Mucosa of descending colon (tissue), 3 donors: ENCODE results near the gene SLC6A5. TPM values are rescaled to one million over a fixed set of nuclear protein-coding genes. Genes with fewer than 3 reads are reported as not detected.

Experiments used
- ATAC-seq: fragments of 200-7000 bp; cut with Tn5 transposase; one replicate; pipeline ENCODE4 v1.9.1; 2020; ENCODE audit warnings: mild to moderate bottlenecking, moderate library complexity
- DNase-seq, 3 donors: peaks; one replicate each; pipeline ENCODE4 v3.0.0-alpha.2; 2020
- H3K36me3 ChIP-seq: fragments of 200-600 bp; one replicate; pipeline ENCODE4 v1.8.0; 2021; ENCODE audit warnings: low read depth, mild to moderate bottlenecking
- H3K4me1 ChIP-seq: fragments of 200-600 bp; one replicate; pipeline ENCODE4 v1.8.0; 2021; ENCODE audit warnings: low read depth, mild to moderate bottlenecking
- H3K4me3 ChIP-seq: fragments of 200-600 bp; one replicate; pipeline ENCODE4 v1.8.0; 2021; ENCODE audit warnings: mild to moderate bottlenecking
- H3K9me3 ChIP-seq: fragments of 200-600 bp; one replicate; pipeline ENCODE4 v1.8.0; 2021; ENCODE audit warnings: mild to moderate bottlenecking
- CTCF ChIP-seq: fragments of 200-600 bp; IDR thresholded peaks from one replicate; pipeline ENCODE4 v1.8.0; 2022; ENCODE audit warnings: antibody characterized with exemption, mild to moderate bottlenecking
- intact Hi-C, 2 donors: fragments of 100-400 bp; cut with DNase I in 1 of 2; cut with micrococcal nuclease in 1 of 2; formaldehyde crosslinking; loops; one replicate each; pipeline versions ENCODE4 v1.11.0 to v1.11.1; 2022; cut with DNase I, micrococcal nuclease
- total RNA-seq, 3 donors: library from RNA; stranded (reverse); fragmentation: NEBNext Ultra II Directional in 2 of 3; extraction: Animal tissue kit (Norgen Biotek cat#: 25700) in 2 of 3; gene quantifications; one replicate each; pipeline versions ENCODE4 v1.2.1 to v1.2.4, GENCODE V29; 2021 to 2023
- donor health status: DM: no; HTN: no; CAD: no; lungs with moderate emphysema.
- donor health status: DM: no; HTN: no; CAD: no.
- donor health status: DM: no; HTN: yes; CAD: no.

SLC6A5 gene
- total RNA-seq, 3 donors from 2014 or later: not detected

- ATAC-seq (no peak), DNase-seq (no peak)
- intact Hi-C loops: no loop called here
- Histone ChIP-seq H3K9me3 (no peaks in the 10 kb centered on the region), H3K4me1 (no peaks in the 10 kb centered on the region), H3K36me3 (no peaks in the 10 kb centered on the region), H3K4me3 (no peak overlapping the region)
- TF ChIP-seq CTCF: no peak
Measured at GRCh38 chr11:20627701-20628100, 28.3 kb downstream of the SLC6A5 start.

- no peak for ATAC-seq
- H3K4me1 ChIP-seq: no peaks in the 10 kb centered on the region
- intact Hi-C loops: no loop called here
Measured at GRCh38 chr11:20631519-20632168, 32.2 kb downstream of the SLC6A5 start.

GRCh38 chr11:20632169-20632532 is 32.7 kb downstream of the SLC6A5 start:
- no peak for TF ChIP-seq CTCF
- H3K4me1 ChIP-seq: no peaks in the 10 kb centered on the region
- H3K4me3 ChIP-seq: no peak overlapping the region
- H3K9me3 ChIP-seq: no peaks in the 10 kb centered on the region
- DNase-seq: no peak
- no peak for ATAC-seq
- intact Hi-C loops: no loop called here
- no peaks in the 10 kb centered on the region for H3K36me3 ChIP-seq

More at GRCh38 chr11:20631519-20632168, 32.2 kb downstream of the SLC6A5 start:
- Histone ChIP-seq H3K4me3 (no peak overlapping the region), H3K36me3 (no peaks in the 10 kb centered on the region), H3K9me3 (no peaks in the 10 kb centered on the region)
- no peak for TF ChIP-seq CTCF
- DNase-seq: no peak

- DNase-seq (no peak), ATAC-seq (no peak)
- Histone ChIP-seq H3K4me3 (no peak overlapping the region), H3K4me1 (no peaks in the 10 kb centered on the region), H3K36me3 (no peaks in the 10 kb centered on the region), H3K9me3 (no peaks in the 10 kb centered on the region)
- intact Hi-C loops: no loop called here
- no peak for TF ChIP-seq CTCF
Measured at GRCh38 chr11:20634044-20634443, 34.6 kb downstream of the SLC6A5 start.

- Histone ChIP-seq H3K4me1 (no peaks in the 10 kb centered on the region), H3K4me3 (no peak overlapping the region), H3K9me3 (no peaks in the 10 kb centered on the region), H3K36me3 (no peaks in the 10 kb centered on the region)
- no peak for DNase-seq
- no peak for TF ChIP-seq CTCF
- intact Hi-C loops: no loop called here
- ATAC-seq: no peak
Measured at GRCh38 chr11:20634781-20635180, 35.4 kb downstream of the SLC6A5 start.

GRCh38 chr11:20638074-20638473 is 38.7 kb downstream of the SLC6A5 start:
- DNase-seq (no peak), ATAC-seq (no peak)
- intact Hi-C loops: no loop called here
- Histone ChIP-seq H3K4me3 (no peak overlapping the region), H3K9me3 (no peaks in the 10 kb centered on the region), H3K36me3 (no peaks in the 10 kb centered on the region), H3K4me1 (no peaks in the 10 kb centered on the region)
- no peak for TF ChIP-seq CTCF
